ENCODE data around the gene ABHD12B. TPM values are rescaled to one million over a fixed set of nuclear protein-coding genes. Genes with fewer than 3 reads are reported as not detected.

ABHD12B gene
- total RNA-seq, 1 experiment from 2014 or later: not detected

GRCh38 chr14:50936882-50937281, 65.0 kb downstream of the ABHD12B start:
- no peaks in the 10 kb centered on the region for H3K9me3 ChIP-seq (ENCODE audit: insufficient read depth, low read depth)
- no peak overlapping the region for H3K4me3 ChIP-seq
- peak overlapping the region; percentile 10 for H3K4me2 ChIP-seq
- ChIA-PET CTCF (no interaction called here), POLR2A (ENCODE audit: unreplicated experiment) (interaction anchor here (0.7 kb wide), 1 partner anchor 33 kb away, joined by 3 read pairs; no protein-coding TSS in a partner anchor)
- no peaks in the 10 kb centered on the region for H3K27me3 ChIP-seq (ENCODE audit: insufficient read depth, low read depth)
- TF ChIP-seq EZH2 (IDR thresholded peaks at IDR 0.05; ENCODE audit: low read depth) (no peak), CTCF (conservative IDR thresholded peaks at IDR 0.05) (no peak)
- no peaks in the 10 kb centered on the region; the same call in 1 of the 2 replicates for H3K9me2 ChIP-seq (ENCODE audit: insufficient read depth)
- BruUV-seq (replicated peaks): no TSS peak
- no peaks in the 10 kb centered on the region for H4K20me1 ChIP-seq (ENCODE audit: insufficient read depth)
- peak overlapping the region; percentile 46 for H3K27ac ChIP-seq
- H2AFZ ChIP-seq: no peak overlapping the region
- DNase-seq: no peak
- H3F3A ChIP-seq (ENCODE audit: insufficient read depth, low read depth): peaks cover 26% of the 10 kb centered on the region
- H3K4me1 ChIP-seq (replicated peaks; ENCODE audit: insufficient read depth): peaks cover 22% of the 10 kb centered on the region
- peaks cover 10% of the 10 kb centered on the region; the same call in 1 of the 2 replicates for H3K79me2 ChIP-seq (ENCODE audit: low read depth)
- H3K36me3 ChIP-seq (ENCODE audit: low read depth): peaks cover 32% of the 10 kb centered on the region
- intact Hi-C loops (cut with micrococcal nuclease; ENCODE audit: unreplicated experiment): no loop called here

- H3K4me1 ChIP-seq (replicated peaks; ENCODE audit: insufficient read depth): peaks cover 22% of the 10 kb centered on the region
- BruUV-seq (replicated peaks): no TSS peak
- intact Hi-C loops (cut with micrococcal nuclease; ENCODE audit: unreplicated experiment): no loop called here
These were observed 65.5 kb downstream of the ABHD12B start for GRCh38 chr14:50937325-50937724.

DNA sequence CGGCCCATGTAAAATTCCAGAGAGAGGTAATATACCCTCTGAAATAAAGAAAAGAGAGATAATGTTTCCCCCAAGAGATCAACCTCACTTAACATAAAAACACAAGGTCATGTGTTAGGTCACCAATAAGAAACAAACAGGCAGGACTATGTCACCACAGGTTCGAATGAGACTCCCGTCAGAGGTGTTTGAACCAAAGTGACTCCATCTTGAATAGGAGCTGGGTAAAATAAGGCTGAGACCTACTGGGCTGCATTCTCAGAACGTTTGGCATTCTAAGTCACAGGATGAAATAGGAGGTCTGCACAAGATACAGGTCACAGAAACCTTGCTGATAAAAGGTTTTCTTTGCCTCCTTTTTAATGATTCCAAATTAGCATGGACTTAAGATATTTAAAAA, 65.9 kb downstream of the ABHD12B start:
- H3K36me3 ChIP-seq (ENCODE audit: low read depth): peaks cover 27% of the 10 kb centered on the region
- TF ChIP-seq CTCF (conservative IDR thresholded peaks at IDR 0.05) (no peak), EZH2 (IDR thresholded peaks at IDR 0.05; ENCODE audit: low read depth) (no peak)
- POLR2A ChIA-PET (ENCODE audit: unreplicated experiment): interaction anchor here (0.6 kb wide), 1 partner anchor 12 kb away, joined by 3 read pairs; no protein-coding TSS in a partner anchor
- no peak overlapping the region for H2AFZ ChIP-seq
- no peak overlapping the region; the same call in 1 of the 2 replicates for H3K4me2 ChIP-seq
- H3K27ac ChIP-seq: peak overlapping the region; percentile 21; the same call in 1 of the 2 replicates
- H3K4me1 ChIP-seq (replicated peaks; ENCODE audit: insufficient read depth): peaks cover 23% of the 10 kb centered on the region
- H3K27me3 ChIP-seq (ENCODE audit: insufficient read depth, low read depth): no peaks in the 10 kb centered on the region
- H3K4me3 ChIP-seq: no peak overlapping the region
- no peaks in the 10 kb centered on the region for H3K9me3 ChIP-seq (ENCODE audit: insufficient read depth, low read depth)
- no peak for DNase-seq
- intact Hi-C loops (cut with micrococcal nuclease; ENCODE audit: unreplicated experiment): no loop called here
- peaks cover 10% of the 10 kb centered on the region; the same call in 1 of the 2 replicates for H3K79me2 ChIP-seq (ENCODE audit: low read depth)
- CTCF ChIA-PET: no interaction called here
- H3K9me2 ChIP-seq (ENCODE audit: insufficient read depth): no peaks in the 10 kb centered on the region; the same call in 1 of the 2 replicates
- H4K20me1 ChIP-seq (ENCODE audit: insufficient read depth): no peaks in the 10 kb centered on the region
- peaks cover 26% of the 10 kb centered on the region for H3F3A ChIP-seq (ENCODE audit: insufficient read depth, low read depth)
- BruUV-seq (replicated peaks): no TSS peak

More at GRCh38 chr14:50937325-50937724, 65.5 kb downstream of the ABHD12B start:
- Histone ChIP-seq H3K9me2 (ENCODE audit: insufficient read depth) (no peaks in the 10 kb centered on the region; the same call in 1 of the 2 replicates), H3K9me3 (ENCODE audit: insufficient read depth, low read depth) (no peaks in the 10 kb centered on the region), H3K4me2 (peak overlapping the region; percentile 10), H2AFZ (no peak overlapping the region), H4K20me1 (ENCODE audit: insufficient read depth) (no peaks in the 10 kb centered on the region), H3K36me3 (ENCODE audit: low read depth) (peaks cover 32% of the 10 kb centered on the region), H3F3A (ENCODE audit: insufficient read depth, low read depth) (peaks cover 26% of the 10 kb centered on the region), H3K27me3 (ENCODE audit: insufficient read depth, low read depth) (no peaks in the 10 kb centered on the region), H3K27ac (peak overlapping the region; percentile 46), H3K4me3 (no peak overlapping the region), H3K79me2 (ENCODE audit: low read depth) (peaks cover 10% of the 10 kb centered on the region; the same call in 1 of the 2 replicates)
- TF ChIP-seq EZH2 (IDR thresholded peaks at IDR 0.05; ENCODE audit: low read depth) (no peak), CTCF (conservative IDR thresholded peaks at IDR 0.05) (no peak)
- POLR2A ChIA-PET (ENCODE audit: unreplicated experiment): interaction anchor here (0.7 kb wide), 1 partner anchor 32 kb away, joined by 3 read pairs; no protein-coding TSS in a partner anchor
- DNase-seq: peak in 1 of 2 experiments; percentile 83
- CTCF ChIA-PET: no interaction called here

Measured in PC-9 (cell line).